H9 (cell line): ENCODE results near the gene STXBP6. TPM values are rescaled to one million over a fixed set of nuclear protein-coding genes. Genes with fewer than 3 reads are reported as not detected.

ENCODE experiments used
- DNase-seq: peaks from one replicate; pipeline ENCODE4 v3.0.0-alpha.2; 2017
- H2AFZ ChIP-seq: one replicate; pipeline ENCODE4 v1.6.1; 2013; ENCODE audit warnings: mild to moderate bottlenecking, low read length, control low read depth, moderate library complexity
- H2AK5ac ChIP-seq: 2 replicates; pipeline ENCODE4 v1.6.1; 2013; ENCODE audit warnings: low read length, control low read depth, mixed read lengths; ENCODE audit not compliant: insufficient read length
- H2BK120ac ChIP-seq: one replicate; pipeline ENCODE4 v1.6.1; 2013; ENCODE audit warnings: low read depth, mild to moderate bottlenecking, low read length, control low read depth, inconsistent platforms; ENCODE audit not compliant: poor library complexity, severe bottlenecking
- H2BK12ac ChIP-seq: 2 replicates; pipeline ENCODE4 v1.6.1; 2013; ENCODE audit warnings: low read length, control low read depth, mixed read lengths, low read depth; ENCODE audit not compliant: insufficient read length
- H2BK15ac ChIP-seq: 2 replicates; pipeline ENCODE4 v1.6.1; 2013; ENCODE audit warnings: low read depth, low read length, control low read depth
- H2BK20ac ChIP-seq: one replicate; pipeline ENCODE4 v1.6.1; 2013; ENCODE audit warnings: low read depth, mild to moderate bottlenecking, low read length, control low read depth, inconsistent platforms; ENCODE audit not compliant: poor library complexity, severe bottlenecking
- H2BK5ac ChIP-seq: 2 replicates; pipeline ENCODE4 v1.6.1; 2013; ENCODE audit warnings: low read length, control low read depth, mixed read lengths; ENCODE audit not compliant: insufficient read length
- H3K14ac ChIP-seq: 2 replicates; pipeline ENCODE4 v1.6.1; 2013; ENCODE audit warnings: low read length, control low read depth; ENCODE audit not compliant: insufficient read depth
- H3K18ac ChIP-seq: 2 replicates; pipeline ENCODE4 v1.6.1; 2013; ENCODE audit warnings: low read depth, mild to moderate bottlenecking, mixed read lengths, low read length, control low read depth; ENCODE audit not compliant: insufficient read length
- H3K23ac ChIP-seq: 2 replicates; pipeline ENCODE4 v1.6.1; 2013; ENCODE audit warnings: low read length, control low read depth, mixed read lengths, low read depth; ENCODE audit not compliant: insufficient read length
- H3K23me2 ChIP-seq: 2 replicates; pipeline ENCODE4 v1.6.1; 2013; ENCODE audit warnings: low read depth, mild to moderate bottlenecking, mixed read lengths, low read length, control low read depth; ENCODE audit not compliant: insufficient read length, poor library complexity, severe bottlenecking
- H3K27ac ChIP-seq: 2 replicates; pipeline ENCODE4 v1.5.1; 2013; ENCODE audit warnings: low read length, control low read depth, mixed read lengths, low read depth; ENCODE audit not compliant: insufficient read length
- H3K27me3 ChIP-seq: 2 replicates; pipeline ENCODE4 v1.6.1; 2013; ENCODE audit warnings: low read length, control low read depth, inconsistent platforms; ENCODE audit not compliant: insufficient read depth
- H3K4ac ChIP-seq: 2 replicates; pipeline ENCODE4 v1.6.1; 2013; ENCODE audit warnings: low read depth, mild to moderate bottlenecking, control low read depth, inconsistent platforms, low read length, moderate library complexity
- H3K4me1 ChIP-seq: 2 replicates; pipeline ENCODE4 v1.6.1; 2013; ENCODE audit warnings: low read length, control low read depth, inconsistent platforms; ENCODE audit not compliant: insufficient read depth
- H3K4me2 ChIP-seq: 2 replicates; pipeline ENCODE4 v1.6.1; 2013; ENCODE audit warnings: low read length, control low read depth, mixed read lengths; ENCODE audit not compliant: insufficient read length, insufficient read depth
- H3K56ac ChIP-seq: 2 replicates; pipeline ENCODE4 v1.6.1; 2013; ENCODE audit warnings: low read depth, mild to moderate bottlenecking, mixed read lengths, low read length, control low read depth; ENCODE audit not compliant: insufficient read length
- H3K79me1 ChIP-seq: 2 replicates; pipeline ENCODE4 v1.6.1; 2013; ENCODE audit warnings: low read depth, mild to moderate bottlenecking, moderate library complexity, low read length, control low read depth, inconsistent platforms; ENCODE audit not compliant: insufficient read depth, poor library complexity, severe bottlenecking
- H3K79me2 ChIP-seq: 2 replicates; pipeline ENCODE4 v1.6.1; 2013; ENCODE audit warnings: low read length, control low read depth, inconsistent platforms; ENCODE audit not compliant: insufficient read depth
- H3K9ac ChIP-seq: 2 replicates; pipeline ENCODE4 v1.6.1; 2013; ENCODE audit warnings: low read length, control low read depth, mixed read lengths; ENCODE audit not compliant: insufficient read length; ENCODE audit errors: extremely low read depth
- H3K9me3 ChIP-seq: one replicate; pipeline ENCODE4 v1.6.1; 2013; ENCODE audit warnings: low read depth, low read length, inconsistent platforms; ENCODE audit not compliant: control insufficient read depth
- H3T11ph ChIP-seq: one replicate; pipeline ENCODE4 v1.6.1; 2013; ENCODE audit warnings: mild to moderate bottlenecking, low read length, control low read depth, inconsistent platforms
- H4K20me1 ChIP-seq: one replicate; pipeline ENCODE4 v1.6.1; 2013; ENCODE audit not compliant: control insufficient read depth, insufficient read length, insufficient read depth
- H4K5ac ChIP-seq: 2 replicates; pipeline ENCODE4 v1.6.1; 2013; ENCODE audit warnings: low read depth, mild to moderate bottlenecking, mixed read lengths, low read length, control low read depth; ENCODE audit not compliant: insufficient read length
- H4K8ac ChIP-seq: replicated peaks from 2 replicates; pipeline ENCODE4 v1.6.1; 2013; ENCODE audit warnings: low read length, control low read depth, mixed read lengths, low read depth; ENCODE audit not compliant: insufficient read length
- H4K91ac ChIP-seq: 2 replicates; pipeline ENCODE4 v1.6.1; 2013; ENCODE audit warnings: low read depth, mild to moderate bottlenecking, moderate library complexity, mixed read lengths, low read length, control low read depth; ENCODE audit not compliant: insufficient read length
- H3K27ac Mint-ChIP-seq, 3 experiments: 2 replicates in 2 of 3; 3 replicates in 1 of 3; pipeline ENCODE4 v1.8.0; 2020 to 2021; ENCODE audit warnings: mixed read lengths in 3 of 3, mild to moderate bottlenecking in 1 of 3, moderate library complexity in 1 of 3
- H3K27me3 Mint-ChIP-seq: 2 replicates; pipeline ENCODE4 v1.8.0; 2021; ENCODE audit warnings: low read depth, mild to moderate bottlenecking, moderate library complexity, mixed read lengths
- H3K36me3 Mint-ChIP-seq, 3 experiments: 2 replicates in 2 of 3; 3 replicates in 1 of 3; pipeline ENCODE4 v1.8.0; 2020 to 2021; ENCODE audit warnings: low read depth in 3 of 3, mixed read lengths in 3 of 3; ENCODE audit not compliant: insufficient read depth in 1 of 3
- H3K4me1 Mint-ChIP-seq, 2 experiments: 2 replicates each; pipeline ENCODE4 v1.8.0; 2020; ENCODE audit warnings: mixed read lengths in 2 of 2
- H3K4me3 Mint-ChIP-seq, 2 experiments: 2 replicates in 1 of 2; 3 replicates in 1 of 2; pipeline ENCODE4 v1.8.0; 2020 to 2021; ENCODE audit warnings: mild to moderate bottlenecking in 2 of 2, mixed read lengths in 2 of 2, moderate library complexity in 1 of 2
- H3K9me3 Mint-ChIP-seq, 2 experiments: 2 replicates in 1 of 2; 3 replicates in 1 of 2; pipeline ENCODE4 v1.8.0; 2020; ENCODE audit warnings: mild to moderate bottlenecking in 2 of 2, mixed read lengths in 2 of 2, moderate library complexity in 1 of 2
- WGBS: extraction: QIAGEN DNeasy Blood & Tissue Kit; methylation state at CpG from one replicate; pipeline ENCODE4 v1.1.7; 2013; ENCODE audit warnings: missing lambda C conversion rate, low lambda C conversion rate, mixed read lengths; ENCODE audit not compliant: insufficient read length; ENCODE audit errors: extremely low coverage; 5-methylcytosine and 5-hydroxymethylcytosine counted together
- total RNA-seq: library from RNA; stranded (reverse); gene quantifications from 2 replicates; pipeline ENCODE4 v1.2.1, GENCODE V29; 2021
- TF ChIP-seq, protein P1 (sequence below): fragments of 200-600 bp; sonication (generic); conservative IDR thresholded peaks from 3 replicates; pipeline ENCODE4 v1.8.0; 2021; ENCODE audit warnings: antibody characterized with exemption, mild to moderate bottlenecking

STXBP6 gene
- total RNA-seq, 1 experiment from 2014 or later: 3.6 TPM

DNA sequence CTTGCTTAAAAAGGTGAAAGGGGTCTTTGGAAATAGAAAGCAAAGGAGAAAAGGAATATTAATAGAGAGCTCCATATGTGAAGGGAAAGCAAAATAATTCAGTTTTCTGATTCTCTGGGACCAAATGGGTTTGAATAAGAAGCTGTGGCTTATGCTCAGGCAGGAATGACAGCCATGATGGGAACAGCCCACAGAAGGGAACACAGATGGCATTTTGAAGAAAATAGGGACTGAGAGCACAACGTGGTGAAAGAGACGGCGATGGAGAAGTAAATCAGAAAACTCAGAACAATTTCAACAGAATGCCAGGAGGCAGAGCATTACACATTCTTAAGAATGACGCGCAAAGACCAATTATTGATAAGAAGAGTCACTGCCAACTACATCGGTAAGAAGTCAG, 102.8 kb downstream of the STXBP6 start:
- H4K20me1 ChIP-seq: no peaks in the 10 kb centered on the region
- H3K56ac ChIP-seq: no peak overlapping the region

More for the DNA sequence above, 102.8 kb downstream of the STXBP6 start:
- H3K4me2 ChIP-seq: no peak overlapping the region
- H3K9me3 ChIP-seq: no peaks in the 10 kb centered on the region
- Mint-ChIP-seq H3K9me3 (peaks cover 0 to 2% of the 10 kb centered on the region in 2 experiments; a peak in 2 of 5 replicates), H3K27me3 (no peaks in the 10 kb centered on the region), H3K27ac (peak overlapping the region in 1 of 3 experiments; percentile 12; a peak in 1 of 7 replicates), H3K4me1 (peaks cover 38% of the 10 kb centered on the region in 2 experiments), H3K36me3 (peaks cover 0 to 5% (median 0%) of the 10 kb centered on the region in 3 experiments; a peak in 2 of 7 replicates), H3K4me3 (no peak overlapping the region)
- H3K23me2 ChIP-seq: no peaks in the 10 kb centered on the region
- no peak overlapping the region for H3K27ac ChIP-seq
- H2BK12ac ChIP-seq: no peak overlapping the region
- no peaks in the 10 kb centered on the region for H3K27me3 ChIP-seq
- peaks cover 11% of the 10 kb centered on the region for H3K4me1 ChIP-seq
- no peak overlapping the region for H2BK15ac ChIP-seq
- H3K79me2 ChIP-seq: no peaks in the 10 kb centered on the region
- no peak overlapping the region for H3K18ac ChIP-seq
- TF ChIP-seq, protein P1, sequence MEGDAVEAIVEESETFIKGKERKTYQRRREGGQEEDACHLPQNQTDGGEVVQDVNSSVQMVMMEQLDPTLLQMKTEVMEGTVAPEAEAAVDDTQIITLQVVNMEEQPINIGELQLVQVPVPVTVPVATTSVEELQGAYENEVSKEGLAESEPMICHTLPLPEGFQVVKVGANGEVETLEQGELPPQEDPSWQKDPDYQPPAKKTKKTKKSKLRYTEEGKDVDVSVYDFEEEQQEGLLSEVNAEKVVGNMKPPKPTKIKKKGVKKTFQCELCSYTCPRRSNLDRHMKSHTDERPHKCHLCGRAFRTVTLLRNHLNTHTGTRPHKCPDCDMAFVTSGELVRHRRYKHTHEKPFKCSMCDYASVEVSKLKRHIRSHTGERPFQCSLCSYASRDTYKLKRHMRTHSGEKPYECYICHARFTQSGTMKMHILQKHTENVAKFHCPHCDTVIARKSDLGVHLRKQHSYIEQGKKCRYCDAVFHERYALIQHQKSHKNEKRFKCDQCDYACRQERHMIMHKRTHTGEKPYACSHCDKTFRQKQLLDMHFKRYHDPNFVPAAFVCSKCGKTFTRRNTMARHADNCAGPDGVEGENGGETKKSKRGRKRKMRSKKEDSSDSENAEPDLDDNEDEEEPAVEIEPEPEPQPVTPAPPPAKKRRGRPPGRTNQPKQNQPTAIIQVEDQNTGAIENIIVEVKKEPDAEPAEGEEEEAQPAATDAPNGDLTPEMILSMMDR: no peak
- no peak overlapping the region for H2BK20ac ChIP-seq
- H2AFZ ChIP-seq: no peak overlapping the region
- no peak overlapping the region for H2BK120ac ChIP-seq
- no peak overlapping the region for H4K8ac ChIP-seq
- no peak overlapping the region for H2AK5ac ChIP-seq
- H2BK5ac ChIP-seq: no peak overlapping the region
- no peak overlapping the region for H3K23ac ChIP-seq
- H3K14ac ChIP-seq: no peak overlapping the region
- no CpG with 5 or more reads among the region's 6 CpGs for WGBS
- no peak overlapping the region for H3K9ac ChIP-seq
- H4K91ac ChIP-seq: no peak overlapping the region
- H3K79me1 ChIP-seq: no peaks in the 10 kb centered on the region
- H3K4ac ChIP-seq: no peak overlapping the region
- H4K5ac ChIP-seq: no peak overlapping the region
- DNase-seq: no peak
- H3T11ph ChIP-seq: no peak overlapping the region
